Liver (tissue), 3 donors: ENCODE results near the gene VIPR2.

Source experiments
- ATF3 ChIP-seq: IDR thresholded peaks from 2 replicates; pipeline ENCODE4 v1.6.1; 2016; ENCODE audit warnings: antibody characterized with exemption
- CTCF ChIP-seq: fragments of 150-350 bp; IDR thresholded peaks from 2 replicates; pipeline ENCODE4 v1.5.1; 2017; ENCODE audit warnings: improper control_type of control experiment, low read depth, low read length; ENCODE audit not compliant: missing input control
- EGR1 ChIP-seq, 2 donors: IDR thresholded peaks; 2 replicates each; pipeline ENCODE4 v1.6.1; 2016 to 2018; ENCODE audit warnings: antibody characterized with exemption in 2 of 2, low read depth in 2 of 2
- FOXA1 ChIP-seq: IDR thresholded peaks from 2 replicates; pipeline ENCODE4 v1.6.1; 2016; ENCODE audit warnings: antibody characterized with exemption
- GABPA ChIP-seq, 2 donors: IDR thresholded peaks in 1 of 2; conservative IDR thresholded peaks in 1 of 2; 2 replicates each; pipeline ENCODE4 v1.6.1; 2016; ENCODE audit warnings: antibody characterized with exemption in 2 of 2, mild to moderate bottlenecking in 1 of 2, moderate library complexity in 1 of 2
- JUND ChIP-seq, 2 donors: IDR thresholded peaks; 2 replicates each; pipeline ENCODE4 v1.6.1; 2016; ENCODE audit warnings: antibody characterized with exemption in 2 of 2
- MAX ChIP-seq: IDR thresholded peaks from 2 replicates; pipeline ENCODE4 v1.6.1; 2016; ENCODE audit warnings: antibody characterized with exemption
- RAD21 ChIP-seq, 2 donors: IDR thresholded peaks; 2 replicates each; pipeline ENCODE4 v1.6.1; 2016; ENCODE audit warnings: antibody characterized with exemption in 2 of 2, mild to moderate bottlenecking in 2 of 2
- REST ChIP-seq: IDR thresholded peaks from 2 replicates; pipeline ENCODE4 v1.6.1; 2016; ENCODE audit warnings: antibody characterized with exemption, mild to moderate bottlenecking
- RXRA ChIP-seq, 2 donors: IDR thresholded peaks; 2 replicates each; pipeline ENCODE4 v1.6.1; 2017 to 2018; ENCODE audit warnings: antibody characterized with exemption in 2 of 2, mild to moderate bottlenecking in 1 of 2
- SP1 ChIP-seq: IDR thresholded peaks from 2 replicates; pipeline ENCODE4 v1.6.1; 2018; ENCODE audit warnings: antibody characterized with exemption, mild to moderate bottlenecking
- TAF1 ChIP-seq: conservative IDR thresholded peaks from 2 replicates; pipeline ENCODE4 v1.6.1; 2016; ENCODE audit warnings: antibody characterized with exemption, mild to moderate bottlenecking
- YY1 ChIP-seq: IDR thresholded peaks from 2 replicates; pipeline ENCODE4 v1.6.1; 2016; ENCODE audit warnings: antibody characterized with exemption, mild to moderate bottlenecking
- ZBTB33 ChIP-seq: IDR thresholded peaks from 2 replicates; pipeline ENCODE4 v1.6.1; 2016; ENCODE audit warnings: antibody characterized with exemption
- donor health status: healthy.
- donor health status: healthy.

- TF ChIP-seq GABPA (IDR thresholded peaks at IDR 0.05 in 1 of 2, conservative IDR thresholded peaks at IDR 0.05 in 1 of 2) (no peak), CTCF (no peak), REST (no peak), FOXA1 (no peak), ZBTB33 (no peak), TAF1 (no peak), EGR1 (IDR thresholded peaks at IDR 0.05; ENCODE audit: low read depth in 2 of 2) (no peak), RAD21 (IDR thresholded peaks at IDR 0.05) (no peak), RXRA (IDR thresholded peaks at IDR 0.05) (no peak), YY1 (no peak), MAX (no peak), SP1 (no peak), JUND (IDR thresholded peaks at IDR 0.05) (no peak), ATF3 (no peak)
Measured at GRCh38 chr7:159061674-159062212, 82.9 kb downstream of the VIPR2 start.
